ENCODE measurements around the gene PHACTR3.

GRCh38 chr20:59745201-59745600 lies 140.9 kb downstream of the PHACTR3 start:
- no peak for TF ChIP-seq CTCF (IDR thresholded peaks at IDR 0.05 in 2 of 3, conservative IDR thresholded peaks at IDR 0.05 in 1 of 3; ENCODE audit: borderline replicate concordance in 1 of 3, insufficient read depth in 1 of 3, low read depth in 2 of 3, low read length in 2 of 3)
- TF ChIP-seq POLR2A (IDR thresholded peaks at IDR 0.05; ENCODE audit: borderline replicate concordance, extremely low read depth, insufficient read depth, insufficient read length) = no peak
- TF ChIP-seq SP1 (IDR thresholded peaks at IDR 0.05; ENCODE audit: low read depth) = no peak
- no peak for TF ChIP-seq MAX (IDR thresholded peaks at IDR 0.05)
- TF ChIP-seq SIN3A (IDR thresholded peaks at IDR 0.05; ENCODE audit: low read depth) = no peak
- TF ChIP-seq POLR2AphosphoS5 (IDR thresholded peaks at IDR 0.05; ENCODE audit: low read depth, low read length) = no peak
- no peak for TF ChIP-seq REST (IDR thresholded peaks at IDR 0.05; ENCODE audit: low read depth)
- TF ChIP-seq EGR1 (IDR thresholded peaks at IDR 0.05; ENCODE audit: low read depth) = no peak
- TF ChIP-seq ZNF274 (IDR thresholded peaks at IDR 0.05; ENCODE audit: low read depth, low read length) = no peak
- TF ChIP-seq EZH2 (IDR thresholded peaks at IDR 0.05) = no peak

Measured in HCT116 (cell line).